GM21737 (cell line): ENCODE results near the gene HAS3.

Experiments used
- ATAC-seq: cut with Tn5 transposase; IDR thresholded peaks from one replicate; pipeline ENCODE4 v1.9.1; 2021; ENCODE audit warnings: mild to moderate bottlenecking, moderate library complexity; ENCODE audit not compliant: unreplicated experiment

Gene HAS3

DNA sequence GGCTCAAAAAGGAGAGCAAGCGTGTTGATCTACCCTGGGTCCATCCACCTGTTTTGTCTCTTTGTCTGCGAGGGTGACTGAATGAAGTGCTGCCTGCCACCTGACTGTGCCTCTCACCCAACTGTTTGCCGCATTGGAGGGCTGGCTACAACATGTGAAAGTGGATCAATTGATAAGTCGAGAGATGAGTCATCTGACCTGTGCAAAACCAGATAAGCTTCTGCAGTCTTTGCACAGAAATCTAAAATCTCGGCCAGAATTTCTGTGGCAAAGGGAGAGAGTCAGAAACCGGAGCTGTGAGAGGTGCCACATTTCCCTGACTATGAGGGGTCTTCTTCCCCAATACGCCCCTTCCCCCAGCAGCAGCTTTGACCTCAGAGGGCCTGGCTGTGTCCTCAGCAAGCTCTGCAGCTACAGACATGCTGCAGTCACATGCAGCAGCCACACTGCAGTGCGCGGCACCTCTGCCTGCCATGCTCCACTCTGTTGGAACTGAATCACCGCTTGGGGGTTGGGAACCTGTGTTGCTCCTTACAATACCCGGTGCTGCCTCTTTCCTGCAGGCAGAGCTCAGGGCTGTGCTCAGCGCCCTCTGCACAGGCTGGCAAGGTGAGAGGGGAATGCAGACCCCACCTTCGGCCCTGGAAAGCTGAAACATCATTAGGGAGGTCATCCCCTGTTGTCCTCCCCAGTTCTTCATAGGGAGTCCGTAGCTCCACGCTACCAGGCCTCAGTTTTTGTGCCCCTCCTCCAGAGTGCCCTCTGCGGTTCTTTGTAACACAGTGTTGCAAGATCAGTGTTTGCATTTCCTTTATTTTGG lies 16.2 kb upstream of the HAS3 start:
- ATAC-seq, result no peak

DNA sequence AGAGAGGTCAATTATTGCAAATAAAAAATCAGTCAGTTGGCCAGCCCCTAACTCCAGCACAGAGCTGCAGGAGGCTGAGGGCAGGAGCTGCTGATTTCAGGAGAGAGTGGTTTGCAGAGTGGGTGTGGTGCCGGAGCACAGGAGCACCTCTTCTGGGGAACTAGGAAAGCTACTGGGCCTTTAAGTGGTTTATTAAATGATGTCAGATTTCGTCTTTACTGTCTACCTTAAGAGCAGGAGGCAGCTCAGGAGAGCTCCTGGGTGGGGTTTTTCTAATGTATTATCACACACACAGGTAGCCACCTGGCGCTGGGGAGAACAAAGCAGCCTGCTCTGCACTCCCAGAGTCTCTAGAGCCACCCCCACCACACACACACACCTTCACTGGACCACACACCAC lies 11.5 kb upstream of the HAS3 start:
- no peak for ATAC-seq

DNA sequence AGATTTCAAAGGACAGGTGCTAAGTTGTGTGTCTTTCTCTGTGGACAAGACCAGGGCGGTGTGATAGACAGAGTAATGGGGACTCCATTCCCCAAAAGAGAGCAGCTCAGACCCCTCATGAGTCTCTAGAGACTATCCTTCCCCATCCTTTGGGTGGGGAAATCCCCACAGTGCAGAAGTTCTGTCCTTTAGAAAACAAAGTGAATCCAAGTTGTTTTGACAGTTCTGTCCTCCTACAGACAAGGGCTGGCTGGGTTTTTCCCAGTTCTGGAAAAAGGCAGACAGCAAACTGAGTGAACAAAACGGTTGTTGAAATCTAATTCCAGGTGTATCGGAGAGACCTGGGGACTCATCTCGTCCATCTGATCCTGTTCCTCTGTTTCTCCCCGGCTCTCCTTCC lies 11.0 kb upstream of the HAS3 start:
- ATAC-seq, result no peak

DNA sequence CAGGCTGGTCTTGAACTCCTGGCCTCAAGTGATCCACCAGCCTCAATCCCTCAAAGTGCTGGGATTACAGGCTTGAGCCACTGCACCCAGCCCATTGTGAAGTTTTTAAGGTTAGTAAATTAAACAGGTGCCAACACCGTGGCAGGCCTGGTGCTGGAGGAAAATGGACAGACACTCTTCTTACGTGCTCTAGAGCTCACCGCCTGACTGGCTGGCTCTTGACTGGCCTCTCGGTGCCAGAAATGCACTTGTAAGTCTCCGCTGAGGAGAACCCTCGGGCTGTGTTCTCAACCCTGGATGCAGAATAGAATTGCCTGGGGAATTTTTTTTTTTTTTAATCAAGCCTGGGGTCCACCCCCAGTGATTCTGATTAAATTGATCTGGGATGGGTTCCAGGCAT lies 10.3 kb upstream of the HAS3 start:
- ATAC-seq, result no peak

DNA sequence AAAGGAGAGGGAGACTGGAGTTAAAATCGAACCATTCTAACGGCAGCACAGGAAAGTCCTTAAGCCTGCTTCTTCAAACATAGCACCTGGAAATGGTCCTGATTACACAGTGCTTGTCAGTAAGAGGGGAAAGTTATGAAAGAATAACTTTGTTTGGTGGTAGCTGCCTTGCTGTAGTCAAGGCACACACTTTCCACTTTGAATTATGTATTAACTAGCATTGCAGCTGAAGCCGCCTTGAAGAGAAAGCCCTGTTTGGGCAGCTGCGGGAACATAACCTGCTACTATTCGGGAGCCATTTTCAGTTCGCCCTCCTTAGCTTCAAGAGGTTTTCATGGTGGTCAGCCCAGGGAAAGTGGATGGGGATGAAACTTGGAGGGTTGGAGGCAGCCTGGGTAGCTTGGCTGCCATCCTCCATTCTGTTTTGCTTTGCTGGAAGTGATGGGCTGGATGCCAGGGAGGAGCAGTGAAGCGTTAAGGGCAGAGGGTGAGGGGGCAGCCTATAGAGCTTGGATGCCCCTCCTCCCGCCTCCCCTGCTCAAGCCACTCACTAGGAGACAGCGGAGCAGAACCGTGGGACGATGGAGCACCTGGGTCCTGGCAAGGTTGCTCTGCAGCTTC lies 5.3 kb upstream of the HAS3 start:
- ATAC-seq, result no peak

DNA sequence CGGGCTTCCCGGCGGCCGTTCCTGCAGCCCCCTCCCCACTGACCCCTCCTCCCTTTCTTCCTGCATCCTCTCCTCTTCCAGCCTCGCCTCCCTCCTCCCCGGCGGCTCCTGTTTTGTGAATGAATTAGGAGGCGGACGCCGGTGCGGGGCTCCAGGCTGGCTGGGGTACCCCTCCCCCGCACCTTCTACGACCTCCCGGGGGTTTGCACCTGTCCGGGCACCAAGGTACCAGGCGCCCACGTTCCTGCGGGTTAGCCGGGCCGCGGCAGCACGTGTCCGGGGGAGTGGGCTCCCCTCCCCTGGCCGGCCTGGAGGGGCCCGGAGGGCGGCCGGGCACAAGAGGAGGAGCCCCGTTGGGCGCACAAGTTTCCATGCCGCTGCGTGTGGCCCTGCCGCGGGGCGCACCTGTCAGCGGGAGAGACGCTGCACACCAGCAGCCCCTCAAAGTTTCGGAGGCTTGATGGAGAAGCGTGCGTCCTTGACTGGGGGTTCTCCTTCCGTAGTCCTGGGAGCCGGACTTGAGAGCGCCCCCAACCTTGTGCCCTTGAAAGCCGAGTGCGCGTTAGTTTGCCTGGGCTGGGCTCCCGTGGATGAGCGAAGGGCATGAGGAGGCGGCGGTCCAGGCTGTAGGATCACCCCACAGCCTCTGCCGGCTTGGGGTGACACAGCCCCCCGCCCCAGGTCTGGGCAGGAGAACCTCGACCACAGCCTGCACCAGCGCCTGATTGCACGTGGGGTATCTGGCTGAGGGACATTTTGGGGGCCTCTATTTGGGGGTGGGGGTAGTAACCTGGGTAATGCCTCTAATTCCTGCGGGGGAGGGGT lies 1.2 kb downstream of the HAS3 start:
- ATAC-seq, result no peak

DNA sequence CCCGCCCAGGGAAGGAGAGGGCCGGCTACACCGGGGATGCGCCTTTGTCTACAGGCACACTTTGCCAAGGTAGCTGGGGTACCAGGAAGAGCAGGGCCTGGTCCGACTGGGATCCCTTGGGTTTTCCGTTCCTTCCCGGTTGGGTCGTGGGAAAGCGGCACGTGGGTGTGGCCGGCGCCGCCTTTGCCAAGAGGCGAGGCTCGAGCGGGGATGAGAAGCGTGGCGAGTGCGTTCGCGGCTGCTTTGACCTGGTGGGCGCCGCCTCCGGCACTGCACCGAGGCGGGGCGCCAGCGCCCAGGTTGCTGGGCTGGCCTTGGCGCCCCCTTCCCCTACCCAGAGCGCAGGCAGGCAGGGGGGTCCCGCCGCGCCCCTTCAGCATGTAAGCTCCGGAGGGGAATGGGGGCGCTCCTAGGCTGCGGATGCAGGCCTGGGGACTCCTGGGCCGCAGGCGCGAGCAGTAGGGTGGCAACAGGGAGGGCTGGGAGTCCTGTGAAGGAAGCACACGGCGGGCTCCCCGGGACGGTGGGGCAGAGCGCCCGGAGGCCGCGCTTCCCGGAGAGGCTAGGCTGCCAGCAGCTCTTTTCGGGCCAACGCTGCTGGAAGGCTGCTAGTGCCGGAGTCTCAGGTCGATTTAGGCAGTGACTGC lies 2.0 kb downstream of the HAS3 start:
- no peak for ATAC-seq

DNA sequence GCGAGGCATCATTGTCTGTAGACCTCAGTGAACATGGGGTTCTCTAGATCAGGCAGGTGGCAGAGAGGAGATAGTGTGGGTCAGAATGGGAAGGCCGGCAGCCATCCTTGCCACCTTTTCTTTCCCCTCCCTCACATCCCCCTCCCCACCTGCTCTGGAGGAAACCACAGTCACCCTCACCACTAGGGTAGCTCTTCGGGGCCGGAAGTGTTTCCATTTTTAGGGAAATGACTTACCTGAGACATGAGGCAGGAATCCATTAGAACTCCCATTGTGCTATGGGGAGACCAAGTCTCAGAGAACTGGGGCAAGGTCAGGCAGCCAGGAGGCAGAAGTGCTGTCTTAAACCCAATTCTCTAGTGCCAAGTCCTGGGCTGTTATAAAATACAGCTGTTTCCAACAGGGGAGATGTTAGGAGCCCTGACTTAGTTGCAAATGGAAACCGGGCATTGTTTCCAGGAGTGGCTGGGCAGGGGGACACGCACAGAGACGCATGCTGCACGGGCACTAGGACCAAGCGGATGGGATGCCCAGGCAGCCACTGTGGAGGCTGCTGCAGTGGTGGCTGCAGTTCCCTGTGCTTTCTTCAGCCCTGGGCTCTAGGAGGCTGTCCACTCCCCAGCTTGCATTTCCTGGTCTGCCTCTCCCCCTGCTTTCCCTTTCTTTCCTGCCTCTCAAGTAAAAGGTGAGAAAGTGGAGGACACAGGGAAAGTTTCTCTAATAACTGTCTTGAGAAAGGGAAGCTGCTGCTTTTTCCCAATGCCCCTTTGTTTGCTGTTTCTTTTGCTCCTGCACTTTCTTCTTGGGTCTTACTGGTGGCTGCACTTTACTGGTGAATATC lies 2.8 kb downstream of the HAS3 start:
- ATAC-seq, result no peak

DNA sequence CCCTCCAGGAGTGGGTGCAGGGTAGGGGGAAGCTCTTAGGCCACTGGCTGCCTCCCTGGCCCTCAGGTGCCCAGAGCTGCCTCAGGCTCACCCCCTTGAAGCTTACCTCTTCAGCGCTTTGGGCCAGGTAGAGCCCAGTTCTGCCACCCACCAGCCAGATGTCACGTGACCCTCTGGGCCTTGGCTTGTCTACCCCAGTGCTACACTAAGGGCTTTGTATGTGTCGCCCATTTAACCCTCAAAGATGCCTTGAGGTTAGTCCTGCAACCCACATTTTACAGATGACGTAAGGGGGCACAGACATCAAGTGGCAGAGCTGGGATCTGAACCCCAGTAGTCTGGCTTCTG lies 3.4 kb downstream of the HAS3 start:
- no peak for ATAC-seq

DNA sequence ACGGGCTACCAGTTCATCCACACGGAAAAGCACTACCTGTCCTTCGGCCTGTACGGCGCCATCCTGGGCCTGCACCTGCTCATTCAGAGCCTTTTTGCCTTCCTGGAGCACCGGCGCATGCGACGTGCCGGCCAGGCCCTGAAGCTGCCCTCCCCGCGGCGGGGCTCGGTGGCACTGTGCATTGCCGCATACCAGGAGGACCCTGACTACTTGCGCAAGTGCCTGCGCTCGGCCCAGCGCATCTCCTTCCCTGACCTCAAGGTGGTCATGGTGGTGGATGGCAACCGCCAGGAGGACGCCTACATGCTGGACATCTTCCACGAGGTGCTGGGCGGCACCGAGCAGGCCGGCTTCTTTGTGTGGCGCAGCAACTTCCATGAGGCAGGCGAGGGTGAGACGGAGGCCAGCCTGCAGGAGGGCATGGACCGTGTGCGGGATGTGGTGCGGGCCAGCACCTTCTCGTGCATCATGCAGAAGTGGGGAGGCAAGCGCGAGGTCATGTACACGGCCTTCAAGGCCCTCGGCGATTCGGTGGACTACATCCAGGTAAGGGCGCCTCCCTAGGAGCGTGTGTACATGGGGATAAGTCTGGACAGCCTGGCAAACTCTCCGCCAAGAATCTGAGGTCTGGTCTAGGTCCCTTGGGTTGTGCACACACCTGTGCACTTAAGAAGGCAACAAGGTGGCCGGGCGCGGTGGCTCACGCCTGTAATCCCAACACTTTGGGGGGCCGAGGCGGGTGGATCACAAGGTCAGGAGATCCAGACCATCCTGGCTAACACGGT lies 4.2 kb downstream of the HAS3 start:
- ATAC-seq, result no peak

DNA sequence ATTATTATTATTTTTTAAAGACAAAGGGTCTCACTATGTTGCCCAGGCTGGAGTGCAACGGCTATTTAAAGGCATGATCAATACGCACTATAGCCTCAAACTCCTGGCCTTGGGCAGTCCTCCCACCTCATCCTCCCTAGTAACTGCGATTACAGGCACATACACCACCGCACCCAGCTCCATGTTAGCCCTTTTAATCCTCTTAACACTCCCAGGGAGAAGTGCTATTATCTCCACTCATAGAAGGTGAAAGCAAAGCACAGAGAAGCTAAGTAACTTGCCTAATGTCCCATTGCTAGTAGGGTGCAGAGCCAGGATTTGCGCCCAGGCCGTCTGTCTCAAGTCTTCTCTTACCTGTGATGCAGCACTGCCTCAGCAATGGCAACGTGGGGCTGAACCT lies 5.0 kb downstream of the HAS3 start:
- no peak for ATAC-seq

DNA sequence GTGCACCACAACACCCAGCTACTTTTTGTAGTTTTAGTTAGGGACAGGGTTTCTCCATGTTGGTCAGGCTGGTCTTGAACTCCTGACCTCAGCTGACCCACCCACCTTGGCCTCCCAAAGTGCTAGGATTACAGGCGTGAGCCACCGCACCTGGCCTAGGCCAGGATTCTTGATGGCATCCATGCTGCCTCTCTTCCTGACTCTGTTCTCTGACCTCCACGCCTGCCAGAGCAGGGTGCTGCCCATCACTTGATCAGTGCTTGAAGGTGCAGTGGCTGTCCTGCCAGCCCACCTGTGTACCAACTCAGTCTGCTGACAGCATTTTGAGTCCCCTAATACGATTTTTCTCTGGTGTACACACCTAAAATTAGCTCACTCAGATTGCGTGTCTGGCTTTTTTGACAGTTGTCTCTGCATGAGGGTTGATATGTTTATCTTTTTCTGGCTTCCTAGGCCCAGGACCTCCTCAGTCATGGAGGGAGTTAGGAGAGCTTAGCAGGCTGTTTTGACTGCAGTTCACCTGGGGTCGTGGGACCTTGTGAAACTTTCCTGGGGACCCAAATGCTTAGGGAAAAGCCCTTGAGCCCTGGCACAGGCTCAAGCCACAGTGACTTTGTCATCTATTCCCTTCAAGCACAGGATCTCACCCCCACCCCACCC lies 5.9 kb downstream of the HAS3 start:
- ATAC-seq, result no peak

DNA sequence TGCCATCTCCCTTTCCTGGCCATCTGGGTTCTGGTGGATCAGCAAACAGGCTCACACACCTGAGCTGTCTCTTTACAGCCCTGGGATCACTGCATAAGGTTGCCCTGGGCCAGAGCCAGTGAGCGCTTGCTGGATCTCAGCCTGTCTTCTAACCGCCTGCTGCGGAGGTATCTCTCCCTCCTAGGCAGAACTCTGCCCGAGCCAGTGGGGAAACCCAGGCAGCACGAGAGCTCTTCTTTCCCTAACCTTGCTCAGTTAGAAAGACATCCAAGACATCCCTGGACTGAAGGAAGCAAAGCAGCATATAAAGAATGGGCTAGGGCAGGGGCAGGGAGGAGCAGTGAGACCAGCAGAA lies 6.4 kb downstream of the HAS3 start:
- no peak for ATAC-seq

DNA sequence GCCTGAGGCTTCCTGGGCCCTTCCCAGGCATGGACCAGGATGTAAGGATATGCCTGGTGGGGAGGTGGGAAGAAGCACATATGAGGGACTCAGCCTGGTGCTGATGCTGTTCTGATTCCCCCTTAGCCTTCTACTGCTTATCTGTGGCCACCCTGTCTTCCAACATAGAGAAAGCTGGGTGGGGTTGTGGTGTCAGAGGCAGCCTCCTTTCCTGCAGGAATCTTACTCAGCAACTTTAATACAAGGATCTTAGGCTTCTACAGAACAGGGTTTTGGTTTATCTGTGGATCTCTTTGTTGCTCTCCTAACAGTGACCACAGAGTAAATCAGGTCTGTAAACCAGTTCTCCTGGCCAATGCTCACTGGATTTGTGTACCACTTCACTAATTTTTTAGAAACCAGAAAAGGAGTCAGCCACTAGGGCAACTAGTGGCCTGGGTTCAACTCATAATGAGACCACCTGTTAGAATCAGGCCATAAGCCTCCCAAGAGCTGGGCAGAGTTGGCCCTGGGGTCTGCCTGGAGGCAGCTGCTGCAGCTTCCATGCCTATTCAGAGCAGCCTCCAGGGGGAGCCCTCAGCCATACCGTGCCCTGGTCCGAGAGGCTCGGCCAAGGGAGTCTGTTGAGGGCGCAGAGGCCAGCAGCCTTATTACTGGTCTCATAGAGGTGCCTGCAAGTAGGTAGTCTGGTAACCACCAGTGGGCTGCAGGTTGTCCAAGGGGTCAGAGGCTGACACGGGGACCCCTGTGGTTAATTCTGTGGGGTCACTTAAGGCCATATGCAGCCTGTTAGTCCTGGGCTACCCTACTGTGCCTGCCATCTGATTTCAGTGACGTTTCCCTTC lies 7.1 kb downstream of the HAS3 start:
- ATAC-seq, result no peak

DNA sequence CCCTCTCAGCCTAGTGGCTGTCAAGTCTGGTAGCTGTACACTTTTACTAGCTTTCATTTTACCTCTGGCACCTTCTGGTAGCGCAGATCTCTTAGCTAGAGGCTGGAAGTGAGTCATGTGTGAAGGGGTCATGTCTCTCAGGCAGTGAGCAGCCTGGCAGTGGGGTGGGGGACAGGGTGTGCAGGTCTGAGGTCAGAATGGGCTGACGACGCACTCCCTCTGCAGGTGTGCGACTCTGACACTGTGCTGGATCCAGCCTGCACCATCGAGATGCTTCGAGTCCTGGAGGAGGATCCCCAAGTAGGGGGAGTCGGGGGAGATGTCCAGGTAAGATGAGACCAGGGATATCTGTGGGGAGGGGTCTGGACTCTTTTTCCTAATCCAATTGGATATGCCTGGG lies 7.8 kb downstream of the HAS3 start:
- no peak for ATAC-seq

DNA sequence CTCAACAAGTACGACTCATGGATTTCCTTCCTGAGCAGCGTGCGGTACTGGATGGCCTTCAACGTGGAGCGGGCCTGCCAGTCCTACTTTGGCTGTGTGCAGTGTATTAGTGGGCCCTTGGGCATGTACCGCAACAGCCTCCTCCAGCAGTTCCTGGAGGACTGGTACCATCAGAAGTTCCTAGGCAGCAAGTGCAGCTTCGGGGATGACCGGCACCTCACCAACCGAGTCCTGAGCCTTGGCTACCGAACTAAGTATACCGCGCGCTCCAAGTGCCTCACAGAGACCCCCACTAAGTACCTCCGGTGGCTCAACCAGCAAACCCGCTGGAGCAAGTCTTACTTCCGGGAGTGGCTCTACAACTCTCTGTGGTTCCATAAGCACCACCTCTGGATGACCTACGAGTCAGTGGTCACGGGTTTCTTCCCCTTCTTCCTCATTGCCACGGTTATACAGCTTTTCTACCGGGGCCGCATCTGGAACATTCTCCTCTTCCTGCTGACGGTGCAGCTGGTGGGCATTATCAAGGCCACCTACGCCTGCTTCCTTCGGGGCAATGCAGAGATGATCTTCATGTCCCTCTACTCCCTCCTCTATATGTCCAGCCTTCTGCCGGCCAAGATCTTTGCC lies 9.0 kb downstream of the HAS3 start:
- no peak for ATAC-seq

DNA sequence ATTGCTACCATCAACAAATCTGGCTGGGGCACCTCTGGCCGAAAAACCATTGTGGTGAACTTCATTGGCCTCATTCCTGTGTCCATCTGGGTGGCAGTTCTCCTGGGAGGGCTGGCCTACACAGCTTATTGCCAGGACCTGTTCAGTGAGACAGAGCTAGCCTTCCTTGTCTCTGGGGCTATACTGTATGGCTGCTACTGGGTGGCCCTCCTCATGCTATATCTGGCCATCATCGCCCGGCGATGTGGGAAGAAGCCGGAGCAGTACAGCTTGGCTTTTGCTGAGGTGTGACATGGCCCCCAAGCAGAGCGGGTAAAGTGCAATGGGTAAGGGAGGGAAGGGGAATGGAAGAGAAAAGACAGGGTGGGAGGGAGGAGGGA lies 9.5 kb downstream of the HAS3 start:
- no peak for ATAC-seq

DNA sequence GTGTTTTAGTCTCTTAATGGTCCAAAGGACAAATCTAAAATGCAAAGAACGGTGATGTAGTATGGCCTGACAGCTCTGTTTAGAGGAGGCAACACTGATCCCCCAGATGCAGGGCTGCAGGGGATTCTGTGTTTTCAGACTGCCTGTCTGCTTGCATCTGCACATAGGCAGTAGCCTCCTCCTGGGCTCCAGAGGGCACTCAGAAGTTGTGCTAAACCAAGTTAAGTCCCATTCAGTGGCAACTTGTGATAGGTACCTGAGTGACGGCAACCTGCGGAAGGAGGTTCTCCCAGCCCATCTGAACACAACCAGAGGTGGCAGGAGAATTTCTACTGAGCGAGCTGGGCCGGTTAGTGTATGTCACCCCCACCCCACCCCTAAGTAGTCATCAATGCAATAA lies 9.9 kb downstream of the HAS3 start:
- ATAC-seq, result no peak
